ENCODE measurements around the gene ZBP1.

Gene ZBP1

GRCh38 chr20:57617079-57617795, 3.0 kb downstream of the ZBP1 start:
- DNase-seq (ENCODE audit: low spot score), result no peak

- no peak for DNase-seq (ENCODE audit: low spot score)
These were observed 3.9 kb downstream of the ZBP1 start for GRCh38 chr20:57616143-57616951.

GRCh38 chr20:57615445-57615811, 4.8 kb downstream of the ZBP1 start:
- no peak for DNase-seq (ENCODE audit: low spot score)

GRCh38 chr20:57614490-57615444, 5.5 kb downstream of the ZBP1 start:
- DNase-seq (ENCODE audit: low spot score), result no peak

DNA sequence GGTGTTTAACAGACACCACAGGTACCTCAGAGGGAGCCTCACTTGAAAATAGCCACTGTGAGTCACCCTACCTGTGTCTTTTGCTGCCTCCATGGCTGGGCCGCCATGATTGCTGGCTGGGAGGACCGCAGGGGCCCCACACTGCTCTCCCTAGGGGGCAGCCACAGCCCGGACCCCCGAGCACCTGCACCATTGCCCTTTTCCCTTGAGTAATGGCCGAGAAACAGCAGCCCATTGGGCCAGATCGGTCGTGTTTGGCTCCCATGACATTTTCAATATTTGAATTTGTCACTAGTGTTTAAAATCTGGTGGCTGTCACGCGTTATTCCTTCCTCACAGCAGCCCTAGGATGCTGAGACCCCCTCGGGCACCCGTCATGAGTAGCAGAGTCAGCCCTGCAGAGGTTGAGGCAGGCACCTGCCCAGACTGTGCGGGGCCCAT, 6.7 kb downstream of the ZBP1 start:
- DNase-seq (ENCODE audit: low spot score), result no peak

GRCh38 chr20:57612916-57613315, 7.3 kb downstream of the ZBP1 start:
- DNase-seq (ENCODE audit: low spot score), result no peak

DNA sequence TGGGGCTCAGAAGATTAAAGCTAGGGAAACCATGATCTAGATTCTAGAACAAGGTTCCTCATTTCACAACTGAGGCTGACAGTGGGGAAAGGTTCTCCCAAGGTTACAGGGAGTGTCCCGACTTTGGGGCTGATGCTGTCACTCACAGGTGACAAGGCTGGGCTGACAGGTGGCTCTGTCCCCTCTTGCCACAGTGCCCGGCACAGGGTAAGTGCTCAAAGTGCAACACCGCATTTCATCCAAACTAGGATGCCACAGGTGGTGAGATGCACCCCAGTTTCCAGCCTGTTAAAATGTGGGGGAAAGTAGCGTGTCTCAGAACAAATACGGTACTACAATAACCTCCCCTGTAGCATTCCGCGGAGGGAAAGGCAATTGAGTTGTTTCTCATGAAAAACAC, 7.8 kb downstream of the ZBP1 start:
- no peak for DNase-seq (ENCODE audit: low spot score)

- no peak for DNase-seq (ENCODE audit: low spot score)
These were observed 8.5 kb downstream of the ZBP1 start for GRCh38 chr20:57611586-57612311.

DNA sequence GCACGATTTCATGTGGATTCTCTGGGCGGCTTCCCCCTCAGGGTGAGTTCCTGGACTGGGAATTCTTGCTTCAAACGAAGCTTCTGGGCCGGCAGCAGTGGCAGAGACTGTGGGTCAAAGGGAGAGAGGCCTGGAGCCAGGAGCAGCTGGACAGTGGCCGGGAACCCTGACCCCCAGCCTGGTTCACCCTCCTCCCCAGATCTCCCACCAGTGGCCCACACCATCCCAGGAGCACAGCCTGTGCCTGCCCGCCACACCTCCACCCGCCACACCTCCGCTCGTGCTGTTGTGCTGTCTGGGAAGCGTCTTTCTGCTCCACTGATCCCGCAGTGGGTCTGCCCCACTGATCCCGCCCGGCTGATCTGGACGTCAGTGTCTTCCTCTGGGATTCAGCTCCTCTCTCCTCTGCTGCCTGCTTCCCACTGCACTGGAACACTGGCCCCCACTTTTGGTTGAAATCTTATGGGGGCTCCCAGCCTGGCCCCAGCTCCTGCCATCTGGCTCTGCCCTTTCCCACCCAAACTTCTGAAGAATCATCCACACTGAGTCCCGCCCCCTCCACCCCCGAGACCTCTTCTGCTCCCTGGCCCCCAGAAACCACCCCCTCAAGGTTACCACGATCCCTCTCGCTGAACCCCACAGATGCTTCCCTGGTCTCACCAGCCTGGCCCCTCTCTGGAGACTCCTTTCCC, 9.8 kb downstream of the ZBP1 start:
- DNase-seq (ENCODE audit: low spot score), result no peak

DNA sequence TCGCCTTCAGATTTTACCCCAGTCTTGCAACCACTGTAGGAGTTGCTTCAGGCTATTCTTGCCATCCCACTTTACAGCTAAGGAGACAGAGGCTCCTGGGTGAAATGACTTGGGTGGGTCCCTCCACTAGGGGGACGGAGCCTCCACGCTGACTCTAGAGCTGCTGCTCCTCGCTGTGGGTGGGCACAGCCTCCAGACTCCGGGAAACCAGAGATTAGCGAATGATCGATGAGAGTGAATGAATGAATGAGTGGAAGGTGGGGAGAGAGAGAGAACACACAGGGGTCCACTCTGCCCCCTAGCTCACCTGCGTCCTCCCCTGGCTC, 10.4 kb downstream of the ZBP1 start:
- DNase-seq (ENCODE audit: low spot score), result no peak

DNA sequence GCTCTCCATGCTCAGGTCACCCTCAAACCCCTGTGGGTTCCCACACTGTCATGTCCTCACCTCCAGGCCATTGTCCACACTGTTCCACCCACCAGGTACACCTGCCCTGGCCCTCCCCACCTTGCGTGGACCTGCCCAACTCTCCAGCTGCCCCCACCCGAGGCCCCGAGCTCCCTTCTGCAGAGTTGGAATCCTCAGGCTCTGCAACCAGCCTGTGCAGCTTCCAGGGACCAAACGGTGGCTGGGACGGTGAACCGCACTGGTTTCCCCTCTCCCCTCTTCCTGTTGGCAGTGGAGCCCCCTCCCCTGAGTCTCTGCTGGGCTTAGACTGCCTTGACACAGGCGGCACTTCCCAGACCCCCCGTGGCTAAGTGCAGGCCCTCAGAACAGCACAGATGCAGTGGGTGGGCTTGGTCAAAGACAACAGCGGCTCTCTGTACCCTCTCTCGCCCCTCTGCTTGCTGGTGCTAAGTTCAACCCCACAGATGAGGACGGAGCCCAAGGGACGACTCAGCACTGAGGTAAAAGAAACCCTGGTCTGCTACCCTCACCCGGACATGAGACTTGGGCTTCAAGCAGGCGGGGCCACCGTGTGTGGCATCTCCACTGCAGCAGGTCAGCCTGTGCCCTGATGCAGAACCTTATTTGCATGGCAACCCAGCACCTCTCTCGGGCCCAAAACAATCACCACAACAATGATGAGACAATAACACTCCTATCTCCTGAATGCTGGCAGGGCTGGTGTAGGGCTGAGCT, 11.0 kb downstream of the ZBP1 start:
- DNase-seq (ENCODE audit: low spot score), result no peak

DNA sequence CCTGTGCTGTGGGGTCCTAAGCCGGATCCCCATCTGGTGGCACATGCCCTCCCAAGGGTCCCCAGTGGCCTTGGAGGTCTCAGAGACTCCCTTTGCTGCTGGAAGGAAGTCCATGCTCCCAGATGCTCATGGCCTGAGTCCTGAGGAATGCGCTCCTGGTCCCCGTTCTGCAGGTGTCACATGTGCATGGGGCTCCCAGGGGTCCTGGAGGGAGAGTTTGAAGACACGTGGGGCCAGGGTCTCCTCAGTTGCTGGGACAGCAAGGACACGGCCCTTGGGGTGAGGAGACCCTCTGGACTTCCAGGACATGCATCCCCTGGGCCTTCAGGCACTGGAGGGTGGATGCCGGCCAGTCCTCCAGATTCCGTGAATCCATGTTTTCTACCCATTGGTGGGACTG, 11.7 kb downstream of the ZBP1 start:
- no peak for DNase-seq (ENCODE audit: low spot score)

GRCh38 chr20:57605878-57606277, 14.3 kb downstream of the ZBP1 start:
- no peak for DNase-seq (ENCODE audit: low spot score)

DNA sequence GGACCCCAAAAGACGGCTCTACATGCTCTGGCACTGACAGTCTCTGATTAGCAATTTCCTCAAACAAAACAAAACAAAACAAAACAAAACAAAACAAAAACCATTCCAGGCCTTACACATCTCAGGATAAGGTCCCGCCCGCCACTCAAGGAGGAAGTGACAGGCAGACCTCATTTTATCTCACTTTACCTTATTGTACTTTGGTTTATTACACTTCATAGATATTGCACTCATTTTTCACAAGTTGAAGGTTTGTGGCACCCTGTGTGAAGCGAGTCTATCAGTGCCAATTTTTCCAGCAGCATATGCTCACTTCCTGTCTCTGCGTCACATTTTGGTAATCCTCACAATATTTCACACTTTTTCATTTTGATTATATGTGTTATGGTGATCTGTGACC, 15.2 kb downstream of the ZBP1 start:
- DNase-seq (ENCODE audit: low spot score), result no peak

DNA sequence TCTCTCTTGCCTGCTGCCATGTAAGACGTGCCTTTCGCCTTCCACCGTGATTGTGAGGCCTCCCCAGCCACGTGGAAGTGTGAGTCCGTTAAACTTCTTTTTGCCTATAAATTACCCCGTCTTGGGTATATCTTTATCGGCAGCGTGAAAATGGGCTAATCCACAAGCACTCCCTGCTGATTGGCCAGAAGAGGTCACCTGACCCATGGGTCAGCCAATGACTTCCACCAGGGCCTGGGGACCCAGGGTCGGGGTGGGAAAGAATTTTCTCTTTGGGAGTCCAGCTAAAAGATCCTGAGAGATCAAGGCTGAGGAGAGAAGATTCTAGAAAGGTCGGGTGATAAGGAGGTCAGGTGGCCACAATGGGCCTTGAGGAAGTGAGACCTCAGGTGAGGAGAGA, 17.1 kb downstream of the ZBP1 start:
- DNase-seq (ENCODE audit: low spot score), result no peak

DNA sequence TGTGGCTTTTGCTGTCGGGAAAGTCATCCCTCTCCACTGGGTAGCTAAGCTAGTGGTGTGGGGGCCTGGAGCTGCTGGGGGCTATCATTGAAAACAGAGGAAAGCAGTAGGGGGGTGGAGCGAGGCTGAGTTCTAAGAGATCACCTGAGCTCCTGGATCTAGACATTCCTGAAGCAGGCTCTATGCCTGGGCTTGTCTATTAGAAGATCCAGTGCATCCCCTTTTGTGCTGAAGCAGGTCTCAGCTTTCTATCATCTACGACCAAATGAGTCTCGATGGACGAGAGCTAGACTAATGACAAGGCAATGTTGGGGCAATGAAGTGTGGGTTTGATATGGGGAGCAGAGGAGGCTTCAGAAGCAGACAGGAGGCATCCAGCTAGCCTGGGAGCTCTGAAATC, 18.5 kb downstream of the ZBP1 start:
- no peak for DNase-seq (ENCODE audit: low spot score)

DNA sequence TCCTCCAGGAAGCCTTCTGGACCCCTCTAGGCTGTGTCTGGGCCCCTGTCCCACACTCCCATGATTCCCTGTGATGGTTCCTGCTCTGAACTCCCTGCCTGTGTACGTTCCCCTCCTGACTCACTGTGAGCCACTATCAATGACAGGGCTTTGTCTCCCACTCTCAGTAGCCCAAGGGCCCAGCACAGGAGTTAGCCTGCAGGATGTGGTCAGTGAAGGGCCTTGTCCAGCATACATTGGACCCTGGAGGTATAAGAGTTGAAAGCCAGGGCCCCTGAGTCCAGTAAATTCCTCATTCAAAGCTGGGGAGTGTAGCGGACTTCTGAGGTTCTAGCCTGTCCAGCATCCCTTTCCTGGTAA, 19.0 kb downstream of the ZBP1 start:
- no peak for DNase-seq (ENCODE audit: low spot score)

- no peak for DNase-seq (ENCODE audit: low spot score)
These were observed 19.7 kb downstream of the ZBP1 start for GRCh38 chr20:57600320-57601210.

GRCh38 chr20:57598491-57598890, 21.7 kb downstream of the ZBP1 start:
- no peak for DNase-seq (ENCODE audit: low spot score)

DNA sequence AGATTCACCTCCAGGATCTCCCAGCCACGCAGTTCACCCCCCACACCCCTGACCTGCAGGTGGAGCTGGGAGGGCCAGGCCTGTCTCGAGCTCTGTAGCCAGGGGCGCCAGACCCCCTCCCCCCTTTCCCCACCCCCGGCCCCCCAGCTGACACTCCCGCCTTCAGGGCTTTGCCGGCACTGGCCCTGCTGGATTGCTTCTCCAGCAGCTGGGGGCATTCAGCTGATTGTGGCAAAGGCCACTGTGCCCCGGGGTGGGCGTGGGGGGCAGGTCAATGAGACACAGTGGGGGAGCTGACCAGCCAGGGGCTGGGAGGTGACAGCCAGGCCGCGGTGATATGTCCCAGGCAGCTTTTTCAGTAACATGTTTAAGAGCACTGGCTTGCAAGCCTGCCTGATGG, 22.2 kb downstream of the ZBP1 start:
- no peak for DNase-seq (ENCODE audit: low spot score)
